Ascending aorta (tissue), 2 donors: ENCODE results near the gene MAPK13. TPM values are rescaled to one million over a fixed set of nuclear protein-coding genes. Genes with fewer than 3 reads are reported as not detected.
"Not testable (repeated sequence)": the region's sequence is repeated elsewhere in the genome, so short reads cannot be mapped to it uniquely, and the experiment has no call there.

ENCODE experiments used
- DNase-seq, 2 donors: peaks; one replicate each; pipeline ENCODE4 v3.0.0-alpha.2; 2019; ENCODE audit warnings: low spot score in 2 of 2
- H3K27ac ChIP-seq, 2 donors: fragments of 200-600 bp; sonication (generic); one replicate each; pipeline ENCODE4 v1.5.1; 2016 to 2017; ENCODE audit warnings: mild to moderate bottlenecking in 1 of 2
- H3K27me3 ChIP-seq: fragments of 200-600 bp; sonication (generic); one replicate; pipeline ENCODE4 v1.5.1; 2017
- H3K36me3 ChIP-seq, 2 donors: fragments of 200-600 bp; sonication (generic); one replicate each; pipeline ENCODE4 v1.5.1; 2016
- H3K4me1 ChIP-seq, 2 donors: fragments of 200-600 bp; sonication (generic); one replicate each; pipeline ENCODE4 v1.5.1; 2016 to 2017; ENCODE audit warnings: mild to moderate bottlenecking in 1 of 2
- H3K4me3 ChIP-seq, 2 donors: fragments of 200-600 bp; sonication (generic); one replicate each; pipeline ENCODE4 v1.5.1; 2016 to 2017; ENCODE audit warnings: mild to moderate bottlenecking in 1 of 2
- H3K9me3 ChIP-seq, 2 donors: fragments of 200-600 bp; sonication (generic); one replicate each; pipeline ENCODE4 v1.5.1; 2016
- intact Hi-C: fragments of 100-400 bp; cut with DNase I; formaldehyde crosslinking; loops from one replicate; pipeline ENCODE4 v1.15.1; 2023
- total RNA-seq: library from RNA; depleted of rRNA; stranded (reverse); fragments of >200 nt; gene quantifications from one replicate; pipeline ENCODE4 v1.1.0, GENCODE V29; 2016
- TF ChIP-seq, protein P1 (sequence below), 3 experiments: fragments of 200-600 bp in 2 of 3; fragments of 450-650 bp in 1 of 3; sonication (generic) in 2 of 3; IDR thresholded peaks; one replicate each; pipeline ENCODE4 v1.5.1; 2016 to 2019; ENCODE audit warnings: antibody characterized with exemption in 3 of 3, mild to moderate bottlenecking in 1 of 3, moderate library complexity in 1 of 3

The MAPK13 gene
- total RNA-seq: 7.7 TPM

DNA sequence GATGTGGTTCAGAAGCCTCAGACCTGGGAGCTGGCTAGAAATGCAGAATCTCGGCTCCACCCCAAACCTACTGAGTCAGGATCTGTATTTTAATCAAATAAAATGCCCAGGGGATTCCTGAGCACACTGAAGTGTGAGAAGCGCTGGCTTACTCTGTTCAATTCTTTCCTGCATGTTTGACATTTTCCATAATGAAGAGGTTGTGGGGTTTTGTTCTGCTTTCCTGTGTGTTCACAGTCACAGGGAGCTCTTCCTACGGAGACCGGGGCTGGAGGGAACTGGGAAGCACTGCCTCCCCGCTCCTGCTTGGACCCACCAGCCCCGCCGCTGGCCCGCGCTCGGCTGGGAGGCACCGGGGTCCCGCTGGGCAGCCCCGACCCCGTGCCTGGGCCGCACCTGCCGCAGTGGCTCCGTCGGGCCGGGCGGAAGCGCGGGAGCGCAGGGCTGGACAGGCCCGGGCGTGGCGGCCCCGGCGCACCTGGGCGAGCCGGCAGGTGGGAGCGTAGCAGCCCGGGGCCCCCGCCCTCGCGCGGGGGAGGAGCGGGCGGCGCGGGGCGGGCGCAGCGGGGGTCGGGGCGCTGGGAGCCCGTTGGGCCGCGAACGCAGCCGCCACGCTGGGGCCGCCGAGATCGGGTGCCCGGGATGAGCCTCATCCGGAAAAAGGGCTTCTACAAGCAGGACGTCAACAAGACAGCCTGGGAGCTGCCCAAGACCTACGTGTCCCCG, at the start of gene MAPK13:
Gene MAPK13 (plus strand): TSS at position 573 of the 726 bp plus-strand sequence. CDS start 70 bp downstream, at position 643.
- H3K4me3 ChIP-seq: peak within 1 kb of the TSS; percentile 59 to 61
- H3K36me3 ChIP-seq: no peaks in the 10 kb centered on the region
- H3K9me3 ChIP-seq: no peaks in the 10 kb centered on the region
- no peak within 1 kb of the TSS for H3K27ac ChIP-seq
- no peaks in the 10 kb centered on the region for H3K27me3 ChIP-seq
- H3K4me1 ChIP-seq: peaks cover 0 to 3% of the 10 kb centered on the region in 2 donors
- intact Hi-C loops: no loop called here
- DNase-seq: peak in 1 of 2 donors; percentile 57
- TF ChIP-seq, protein P1, sequence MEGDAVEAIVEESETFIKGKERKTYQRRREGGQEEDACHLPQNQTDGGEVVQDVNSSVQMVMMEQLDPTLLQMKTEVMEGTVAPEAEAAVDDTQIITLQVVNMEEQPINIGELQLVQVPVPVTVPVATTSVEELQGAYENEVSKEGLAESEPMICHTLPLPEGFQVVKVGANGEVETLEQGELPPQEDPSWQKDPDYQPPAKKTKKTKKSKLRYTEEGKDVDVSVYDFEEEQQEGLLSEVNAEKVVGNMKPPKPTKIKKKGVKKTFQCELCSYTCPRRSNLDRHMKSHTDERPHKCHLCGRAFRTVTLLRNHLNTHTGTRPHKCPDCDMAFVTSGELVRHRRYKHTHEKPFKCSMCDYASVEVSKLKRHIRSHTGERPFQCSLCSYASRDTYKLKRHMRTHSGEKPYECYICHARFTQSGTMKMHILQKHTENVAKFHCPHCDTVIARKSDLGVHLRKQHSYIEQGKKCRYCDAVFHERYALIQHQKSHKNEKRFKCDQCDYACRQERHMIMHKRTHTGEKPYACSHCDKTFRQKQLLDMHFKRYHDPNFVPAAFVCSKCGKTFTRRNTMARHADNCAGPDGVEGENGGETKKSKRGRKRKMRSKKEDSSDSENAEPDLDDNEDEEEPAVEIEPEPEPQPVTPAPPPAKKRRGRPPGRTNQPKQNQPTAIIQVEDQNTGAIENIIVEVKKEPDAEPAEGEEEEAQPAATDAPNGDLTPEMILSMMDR (IDR thresholded peaks at IDR 0.05): no peak

DNA sequence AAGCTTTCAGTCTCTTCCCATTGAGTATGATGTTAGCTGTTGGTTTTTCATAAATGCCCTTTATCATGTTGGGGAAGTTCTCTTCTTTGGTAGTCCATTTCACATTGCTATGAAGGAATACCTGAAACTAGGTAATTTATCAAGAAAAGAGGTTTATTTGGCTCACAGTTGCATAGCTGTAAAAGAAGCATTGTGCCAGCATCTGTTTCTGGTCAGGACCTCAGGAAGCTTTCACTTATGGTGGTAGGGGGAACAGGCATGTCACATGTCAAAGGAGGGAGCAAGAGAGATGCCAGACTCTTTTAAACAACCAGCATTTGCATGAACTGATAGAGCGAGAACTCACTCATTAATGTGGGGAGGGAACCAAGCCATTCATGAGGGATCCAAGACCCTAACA, 48.0 kb upstream of the MAPK13 start:
- no peak for DNase-seq
- TF ChIP-seq, protein P1 (IDR thresholded peaks at IDR 0.05): no peak
- peaks cover 0 to 11% of the 10 kb centered on the region in 2 donors for H3K9me3 ChIP-seq
- no peaks in the 10 kb centered on the region for H3K27me3 ChIP-seq
- no peak overlapping the region for H3K27ac ChIP-seq
- peaks cover 46 to 62% of the 10 kb centered on the region in 2 donors for H3K36me3 ChIP-seq
- H3K4me3 ChIP-seq: no peak overlapping the region
- intact Hi-C loops: no loop called here
- no peaks in the 10 kb centered on the region for H3K4me1 ChIP-seq

DNA sequence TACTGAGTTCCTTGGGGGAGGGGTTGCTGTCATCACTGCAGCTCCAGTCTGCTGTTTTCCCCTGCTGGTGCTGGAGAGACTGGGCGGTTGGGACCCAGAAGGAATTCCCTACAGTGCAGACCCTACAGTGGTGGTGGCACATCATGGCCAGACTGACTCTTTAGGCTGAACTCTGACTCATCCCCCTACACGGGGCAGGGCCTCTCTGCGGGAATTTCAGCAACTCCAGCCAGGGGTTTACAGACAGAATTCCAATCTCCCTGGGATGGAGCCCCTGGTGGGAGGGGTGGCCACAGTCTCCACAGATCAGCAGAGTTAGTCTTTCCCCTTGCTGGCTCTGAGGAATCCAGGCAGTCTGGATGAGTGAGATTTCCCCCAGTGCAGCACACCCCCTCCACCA, 46.9 kb upstream of the MAPK13 start:
- intact Hi-C loops: no loop called here
- Histone ChIP-seq H3K36me3 (peaks cover 38 to 54% of the 10 kb centered on the region in 2 donors), H3K27me3 (no peaks in the 10 kb centered on the region), H3K9me3 (peaks cover 0 to 21% of the 10 kb centered on the region in 2 donors), H3K4me3 (no peak overlapping the region), H3K4me1 (no peaks in the 10 kb centered on the region), H3K27ac (no peak overlapping the region)
- TF ChIP-seq, protein P1 (IDR thresholded peaks at IDR 0.05): no peak
- no peak for DNase-seq

DNA sequence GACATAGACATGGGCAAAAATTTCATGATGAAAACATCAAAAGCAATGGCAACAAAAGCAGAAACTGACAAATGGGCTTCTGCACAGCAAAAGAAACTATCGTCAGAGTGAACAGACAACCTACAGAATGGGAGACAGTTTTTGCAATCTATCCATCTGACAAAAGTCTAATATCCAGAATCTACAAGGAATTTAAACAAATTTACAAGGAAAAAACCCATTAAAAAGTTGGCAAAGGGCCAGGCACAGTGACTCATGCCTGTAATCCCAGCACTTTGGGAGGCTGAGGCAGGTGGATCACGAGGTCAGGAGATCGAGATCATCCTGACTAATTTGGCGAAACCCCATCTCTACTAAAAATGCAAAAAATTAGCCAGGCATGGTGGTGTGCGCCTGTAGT, 42.1 kb upstream of the MAPK13 start:
- intact Hi-C loops, H3K9me3 ChIP-seq, H3K4me1 ChIP-seq, H3K4me3 ChIP-seq, H3K27me3 ChIP-seq, H3K27ac ChIP-seq, DNase-seq: not testable (repeated sequence)
- H3K36me3 ChIP-seq: peaks cover 8 to 25% of the 10 kb centered on the region in 2 donors

DNA sequence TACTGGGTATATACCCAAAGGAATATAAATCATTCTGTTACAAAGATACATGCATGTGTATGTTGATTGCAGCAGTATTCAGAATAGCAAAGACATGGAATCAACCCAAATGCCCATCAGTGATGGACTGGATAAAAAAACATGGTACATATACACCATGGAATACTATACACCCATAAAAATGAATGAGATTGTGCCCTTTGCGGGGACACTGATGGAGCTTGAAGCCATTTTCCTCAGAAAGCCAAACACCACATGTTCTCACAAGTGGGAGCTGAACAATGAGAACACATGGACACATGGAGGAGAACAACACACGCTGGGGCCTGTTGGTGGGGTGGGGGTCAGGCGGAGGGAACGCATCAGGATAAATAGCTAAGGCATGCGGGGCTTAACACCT, 41.3 kb upstream of the MAPK13 start:
- no peaks in the 10 kb centered on the region for H3K27me3 ChIP-seq
- intact Hi-C loops: no loop called here
- peaks cover 0 to 17% of the 10 kb centered on the region in 2 donors for H3K36me3 ChIP-seq
- H3K4me1 ChIP-seq: no peaks in the 10 kb centered on the region
- H3K27ac ChIP-seq: no peak overlapping the region
- DNase-seq: no peak
- no peak overlapping the region for H3K4me3 ChIP-seq
- TF ChIP-seq, protein P1 (IDR thresholded peaks at IDR 0.05): no peak
- peaks cover 0 to 10% of the 10 kb centered on the region in 2 donors for H3K9me3 ChIP-seq

DNA sequence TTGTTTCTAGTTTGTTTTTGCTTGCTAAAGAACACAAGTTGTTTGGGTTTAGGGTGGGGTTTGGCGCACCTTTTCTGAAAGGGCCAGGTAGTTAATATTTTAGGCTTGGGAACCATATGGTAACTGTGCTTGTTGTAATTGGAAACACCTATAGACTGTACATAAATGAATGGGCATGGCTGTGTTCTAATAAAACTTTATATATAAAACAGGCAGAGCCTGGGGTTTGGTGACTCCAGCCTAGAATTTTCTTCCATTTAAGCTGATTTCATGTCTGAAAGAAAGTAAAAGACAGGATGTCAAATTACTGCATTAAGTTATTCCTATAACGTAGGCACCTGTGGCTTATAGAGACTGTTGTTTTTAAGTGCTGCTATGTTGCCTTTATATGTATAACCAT, 36.1 kb upstream of the MAPK13 start:
- Histone ChIP-seq H3K4me1 (peaks cover 0 to 3% of the 10 kb centered on the region in 2 donors), H3K27ac (peak overlapping the region in 1 of 2 donors; percentile 58), H3K27me3 (no peaks in the 10 kb centered on the region), H3K4me3 (no peak overlapping the region), H3K9me3 (no peaks in the 10 kb centered on the region), H3K36me3 (peaks cover 0 to 19% of the 10 kb centered on the region in 2 donors)
- intact Hi-C loops: loop anchor here (10.0 kb wide), 1 partner anchor 169 kb away; the partner anchor contains the start of gene SRPK1
- no peak for DNase-seq
- TF ChIP-seq, protein P1 (IDR thresholded peaks at IDR 0.05): no peak
